ENCODE results near the gene NOTCH2.

NOTCH2 gene

GRCh38 chr1:119971710-119972570 is 97.5 kb downstream of the NOTCH2 start:
- DNase-seq, result no peak

GRCh38 chr1:119968601-119969000 is 100.9 kb downstream of the NOTCH2 start:
- no peak for DNase-seq

GRCh38 chr1:119968068-119968492 is 101.4 kb downstream of the NOTCH2 start:
- peak; percentile 60 for DNase-seq

GRCh38 chr1:119966681-119967080 is 102.8 kb downstream of the NOTCH2 start:
- no peak for DNase-seq

- no peak for DNase-seq
Measured at GRCh38 chr1:119966020-119966419, 103.4 kb downstream of the NOTCH2 start.

GRCh38 chr1:119964673-119965363 is 104.6 kb downstream of the NOTCH2 start:
- no peak for DNase-seq

- DNase-seq, result no peak
Measured at GRCh38 chr1:119962296-119962968, 107.0 kb downstream of the NOTCH2 start.

GRCh38 chr1:119960501-119960900 is 109.0 kb downstream of the NOTCH2 start:
- no peak for DNase-seq

- DNase-seq, result no peak
Measured at GRCh38 chr1:119959268-119960220, 109.9 kb downstream of the NOTCH2 start.

- DNase-seq, result no peak
Measured at GRCh38 chr1:119958223-119958622, 111.2 kb downstream of the NOTCH2 start.

GRCh38 chr1:119956306-119956705 is 113.2 kb downstream of the NOTCH2 start:
- peak; percentile 44 for DNase-seq

GRCh38 chr1:119954476-119955422 is 114.7 kb downstream of the NOTCH2 start:
- DNase-seq, result no peak

GRCh38 chr1:119953266-119953998 is 116.0 kb downstream of the NOTCH2 start:
- DNase-seq, result no peak

GRCh38 chr1:119952496-119952895 is 117.0 kb downstream of the NOTCH2 start:
- DNase-seq, result no peak

GRCh38 chr1:119948342-119949214 is 120.9 kb downstream of the NOTCH2 start:
- DNase-seq, result peak; percentile 70

- DNase-seq, result no peak
Measured at GRCh38 chr1:119947468-119947867, 122.0 kb downstream of the NOTCH2 start.

GRCh38 chr1:119946724-119947123 is 122.7 kb downstream of the NOTCH2 start:
- no peak for DNase-seq

- DNase-seq, result no peak
Measured at GRCh38 chr1:119943216-119943615, 126.2 kb downstream of the NOTCH2 start.

- no peak for DNase-seq
Measured at GRCh38 chr1:119941392-119941791, 128.1 kb downstream of the NOTCH2 start.
